Measurements from ENCODE around the gene SPATA21.

SPATA21 gene

GRCh38 chr1:16418823-16419425, 18.3 kb downstream of the SPATA21 start:
- no peak for DNase-seq

GRCh38 chr1:16413191-16413590, 24.0 kb downstream of the SPATA21 start:
- no peak for DNase-seq

GRCh38 chr1:16410803-16411202, 26.4 kb downstream of the SPATA21 start:
- DNase-seq: no peak

- DNase-seq: no peak
These were observed 27.6 kb downstream of the SPATA21 start for GRCh38 chr1:16409536-16410152.

- no peak for DNase-seq
These were observed 30.4 kb downstream of the SPATA21 start for GRCh38 chr1:16406868-16407267.

DNA sequence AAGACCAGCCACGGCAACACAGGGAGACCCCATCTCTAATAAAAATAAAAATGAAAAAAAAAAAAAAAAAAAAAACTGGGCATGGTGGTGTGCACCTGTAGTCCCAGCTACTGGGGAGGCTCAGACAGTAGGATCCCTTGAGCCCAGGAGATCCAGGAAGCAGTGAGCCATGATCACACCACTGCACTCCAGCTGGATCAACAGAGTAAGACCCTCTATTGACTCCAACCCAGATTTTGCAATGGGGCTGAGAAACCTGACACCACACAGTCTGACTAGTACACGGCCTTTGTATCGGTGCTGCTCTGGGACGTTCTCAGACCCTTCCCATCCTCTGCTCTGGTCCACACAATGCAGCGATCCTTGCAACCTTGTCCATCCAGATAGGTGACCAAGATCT, 31.8 kb downstream of the SPATA21 start:
- no peak for DNase-seq

DNA sequence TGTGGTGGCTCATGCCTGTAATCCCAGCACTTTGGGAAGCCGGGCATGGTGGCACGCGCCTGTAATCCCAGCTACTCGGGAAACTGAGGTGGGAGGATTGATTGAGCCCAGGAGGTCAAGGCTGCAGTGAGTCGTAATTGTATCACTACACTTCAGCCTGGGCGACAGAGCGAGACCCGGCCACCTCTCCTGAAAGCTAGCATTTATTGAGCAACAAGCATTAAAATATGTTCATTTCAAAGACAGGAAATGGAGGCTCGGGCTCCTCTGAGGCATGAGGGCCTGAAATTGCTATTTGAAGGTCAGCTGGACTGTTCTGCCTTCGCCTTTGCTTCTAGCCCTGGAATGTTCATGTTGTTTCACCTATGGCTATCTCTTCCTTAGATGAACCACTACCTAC, 34.5 kb downstream of the SPATA21 start:
- DNase-seq: no peak

GRCh38 chr1:16398371-16398953, 38.8 kb downstream of the SPATA21 start:
- no peak for DNase-seq

DNA sequence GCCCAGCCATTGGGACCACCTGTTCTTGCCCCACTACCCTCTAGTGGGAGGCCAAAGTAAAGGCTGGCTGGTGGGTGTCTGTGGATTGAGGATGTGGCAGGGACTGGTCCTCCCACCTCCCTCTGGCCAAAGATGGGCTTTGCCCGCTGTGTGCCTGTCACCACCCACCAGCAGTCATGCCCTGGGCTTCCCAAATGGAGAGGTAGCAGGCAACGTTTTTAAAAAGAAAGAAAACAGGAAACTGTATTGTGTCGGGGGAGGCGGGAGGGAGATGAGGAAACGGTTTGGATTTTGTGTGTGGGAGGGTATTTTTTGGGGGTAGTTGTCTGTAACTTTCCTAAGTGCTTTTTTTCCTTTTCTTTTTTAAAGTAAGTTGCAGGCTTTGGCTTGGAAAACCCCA, 40.1 kb downstream of the SPATA21 start:
- no peak for DNase-seq

GRCh38 chr1:16396591-16396990, 40.6 kb downstream of the SPATA21 start:
- DNase-seq: no peak

- no peak for DNase-seq
These were observed 42.2 kb downstream of the SPATA21 start for GRCh38 chr1:16394977-16395376.

- no peak for DNase-seq
These were observed 43.4 kb downstream of the SPATA21 start for GRCh38 chr1:16393570-16394521.

GRCh38 chr1:16392740-16393569, 44.3 kb downstream of the SPATA21 start:
- no peak for DNase-seq

DNA sequence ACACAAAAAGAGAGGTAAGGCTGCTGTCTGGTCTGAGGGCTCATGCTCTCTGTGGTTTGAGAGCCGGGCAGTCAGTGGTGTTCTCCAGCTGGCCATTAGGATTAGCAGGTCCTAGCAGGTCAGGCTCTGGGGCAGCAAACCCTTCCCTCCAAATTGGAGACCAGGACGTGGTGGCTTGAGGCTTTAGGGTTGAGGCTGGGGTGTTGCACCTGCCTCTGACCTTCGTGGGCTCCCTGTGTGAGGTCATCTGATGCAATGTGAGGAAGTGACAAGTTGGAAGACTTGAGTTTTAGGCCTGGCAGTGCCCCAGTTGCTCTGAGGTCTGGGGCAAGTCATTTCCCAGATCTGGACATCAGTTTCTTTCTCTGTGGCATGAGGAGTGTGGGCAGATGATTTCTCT, 45.8 kb downstream of the SPATA21 start:
- no peak for DNase-seq

- no peak for DNase-seq
These were observed 49.7 kb downstream of the SPATA21 start for GRCh38 chr1:16387201-16388188.

DNA sequence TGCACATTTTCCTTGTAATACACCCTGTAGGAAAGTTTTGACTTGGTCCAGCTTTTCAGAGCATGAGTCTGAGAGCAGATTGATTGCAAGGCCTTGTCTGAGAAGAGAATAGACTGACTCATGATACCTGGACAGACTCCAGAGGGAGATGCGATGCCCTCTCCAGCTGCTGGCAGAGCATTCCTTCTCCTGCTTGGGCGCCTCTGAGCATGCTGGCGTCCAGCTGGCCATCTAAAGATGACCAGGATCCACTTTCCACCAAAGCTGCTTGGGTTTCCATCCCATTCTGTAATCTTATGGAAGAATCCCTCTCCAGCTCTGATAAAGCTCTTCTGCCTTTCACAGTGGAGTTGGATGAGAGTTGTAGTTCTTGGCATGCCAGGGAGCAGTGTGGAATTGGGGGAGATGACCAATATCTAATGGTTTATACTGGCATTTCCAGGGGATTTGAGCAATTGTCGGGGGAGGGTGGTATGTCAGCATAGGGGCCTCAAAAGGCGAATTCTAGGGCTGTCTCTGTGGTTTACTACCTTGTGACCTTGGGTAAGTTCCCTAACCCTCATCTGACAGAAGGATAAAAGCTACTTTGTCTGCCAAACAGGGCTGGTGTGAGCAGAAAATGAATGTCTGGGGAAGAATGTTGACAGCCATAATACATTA, 50.6 kb downstream of the SPATA21 start:
- DNase-seq: no peak

DNA sequence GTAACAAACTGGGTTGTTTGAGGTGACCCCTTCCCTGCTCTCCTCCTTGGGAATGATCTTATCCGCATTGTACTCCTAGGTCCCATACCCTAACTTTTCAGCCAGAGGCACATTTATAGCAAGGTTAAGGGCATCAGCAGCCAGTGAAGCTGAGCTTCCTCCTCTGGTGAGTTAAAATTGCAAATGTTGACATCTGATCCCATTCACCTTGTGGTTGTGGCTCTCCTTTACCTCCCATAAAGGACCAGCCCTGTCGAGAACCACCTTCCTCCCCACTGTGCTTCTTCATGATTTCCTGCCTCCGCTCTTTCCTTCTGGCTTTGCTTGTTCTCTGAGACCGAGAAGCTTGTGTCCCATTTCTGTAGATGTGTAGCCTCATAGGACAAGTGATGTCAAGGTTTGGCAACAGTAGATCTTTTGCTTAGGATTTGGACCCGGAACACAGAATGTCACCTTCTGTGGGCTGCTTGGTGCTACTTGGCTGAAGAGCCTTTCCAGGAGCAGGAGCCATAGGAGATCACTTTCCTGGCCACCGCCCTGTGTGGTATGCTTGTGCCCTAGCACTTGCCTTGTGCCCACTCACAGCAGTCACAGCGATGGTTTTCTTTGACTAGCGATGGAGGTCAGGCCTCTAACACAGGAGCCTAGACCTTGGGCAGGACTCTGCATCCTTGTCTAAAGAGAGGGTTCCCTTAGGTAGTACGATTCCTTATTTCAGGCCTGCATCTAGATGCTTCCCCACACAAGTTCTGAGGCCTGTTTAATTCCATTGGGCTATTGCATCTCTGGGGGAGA, 51.4 kb downstream of the SPATA21 start:
- DNase-seq: no peak

DNA sequence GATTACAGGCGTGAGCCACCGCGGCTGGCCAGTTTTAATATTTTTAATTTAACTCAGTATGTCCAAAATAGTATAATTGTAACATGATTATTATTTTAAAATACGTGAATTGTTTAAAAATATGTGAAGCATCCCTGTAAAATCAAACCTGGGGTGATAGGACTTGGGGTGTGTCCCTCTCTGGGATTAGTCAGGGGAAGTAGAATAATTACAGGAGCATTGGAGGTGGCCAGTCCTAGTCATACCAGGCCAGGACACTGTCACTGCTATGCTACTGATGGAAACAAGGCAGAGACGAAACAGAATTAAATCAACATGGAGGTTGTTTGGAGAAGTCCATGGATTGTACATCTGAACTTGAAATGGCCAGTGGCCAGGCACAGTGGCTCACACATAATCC, 53.3 kb downstream of the SPATA21 start:
- DNase-seq: no peak

- DNase-seq: no peak
These were observed 56.4 kb downstream of the SPATA21 start for GRCh38 chr1:16380868-16381267.

DNA sequence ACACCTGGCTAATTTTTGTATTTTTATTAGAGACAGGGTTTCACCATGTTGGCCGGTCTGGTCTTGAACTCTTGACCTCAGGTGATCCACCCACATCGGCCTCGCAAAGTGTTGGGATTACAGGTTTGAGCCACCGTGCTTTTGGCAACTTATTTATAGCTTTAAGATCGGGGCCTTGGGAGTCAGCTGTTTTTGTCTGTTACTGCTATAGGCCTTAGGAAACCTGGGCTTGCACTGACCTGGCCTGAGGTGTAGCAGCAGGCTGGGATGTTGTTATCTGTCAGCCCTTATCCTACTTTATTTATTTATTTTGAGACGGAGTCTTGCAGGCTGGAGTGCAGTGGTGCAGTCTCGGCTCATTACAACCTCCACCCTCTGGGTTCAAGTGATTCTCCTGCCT, 58.8 kb downstream of the SPATA21 start:
- no peak for DNase-seq

All from stimulated activated CD4-positive, alpha-beta T cell treated with anti-CD3 and anti-CD28 coated beads, Interleukin-4, amount 100 ng/mL, for 24 hours (primary cell).